Natural killer cell (primary cell): ENCODE results near the gene UNC5B. TPM values are rescaled to one million over a fixed set of nuclear protein-coding genes. Genes with fewer than 3 reads are reported as not detected.
A peak's percentile ranks its signal among the peaks of the same experiment; 100 is the strongest.

Experiments used
- ATAC-seq, 3 donors: fragments of 150-1000 bp in 2 of 3; fragments of 200-7000 bp in 1 of 3; cut with Tn5 transposase; 1 replicate in 1 of 3; 2 replicates in 2 of 3; pipeline ENCODE4 v1.10.0; 2021; ENCODE audit warnings: mild to moderate bottlenecking in 2 of 3, moderate library complexity in 2 of 3
- DNase-seq, 2 donors: peaks; one replicate each; pipeline versions ENCODE4 v3.0.0 to v3.0.0-alpha.2; 2013 to 2021; ENCODE audit warnings: mixed read lengths in 1 of 2
- H3K27ac ChIP-seq: one replicate; pipeline ENCODE4 v1.5.1; 2013; ENCODE audit warnings: mild to moderate bottlenecking, low read length
- H3K27me3 ChIP-seq: one replicate; pipeline ENCODE4 v1.6.1; 2013; ENCODE audit warnings: low read length; ENCODE audit not compliant: control insufficient read depth, insufficient read depth
- H3K36me3 ChIP-seq: one replicate; pipeline ENCODE4 v1.6.1; 2013; ENCODE audit warnings: low read length; ENCODE audit not compliant: control insufficient read depth, insufficient read depth
- H3K4me1 ChIP-seq: one replicate; pipeline ENCODE4 v1.6.1; 2013; ENCODE audit warnings: low read length; ENCODE audit not compliant: control insufficient read depth, insufficient read depth
- H3K4me3 ChIP-seq: one replicate; pipeline ENCODE4 v1.5.1; 2013; ENCODE audit warnings: low read length
- H3K9me3 ChIP-seq: one replicate; pipeline ENCODE4 v1.6.1; 2013; ENCODE audit warnings: low read length; ENCODE audit not compliant: control insufficient read depth, insufficient read depth
- H3K27ac Mint-ChIP-seq, 2 donors: one replicate each; pipeline ENCODE4 v1.8.0; 2022; ENCODE audit warnings: mild to moderate bottlenecking in 2 of 2, mixed read lengths in 2 of 2, moderate library complexity in 1 of 2
- H3K27me3 Mint-ChIP-seq, 2 donors: one replicate each; pipeline ENCODE4 v1.8.0; 2022; ENCODE audit warnings: low read depth in 2 of 2, mixed read lengths in 2 of 2
- H3K36me3 Mint-ChIP-seq: one replicate; pipeline ENCODE4 v1.8.0; 2022; ENCODE audit warnings: mixed read lengths
- H3K4me1 Mint-ChIP-seq, 2 donors: one replicate each; pipeline ENCODE4 v1.8.0; 2022; ENCODE audit warnings: mixed read lengths in 2 of 2
- H3K4me3 Mint-ChIP-seq: one replicate; pipeline ENCODE4 v1.8.0; 2022; ENCODE audit warnings: mild to moderate bottlenecking, moderate library complexity, mixed read lengths
- H3K9me3 Mint-ChIP-seq, 2 donors: one replicate each; pipeline ENCODE4 v1.8.0; 2022; ENCODE audit warnings: mixed read lengths in 2 of 2
- CTCF ChIP-seq: fragments of 200-600 bp; IDR thresholded peaks from one replicate; pipeline ENCODE4 v1.8.0; 2022; ENCODE audit warnings: antibody characterized with exemption
- WGBS: methylation state at CpG from one replicate; pipeline ENCODE4 v1.1.7; 2013; ENCODE audit warnings: missing lambda C conversion rate; ENCODE audit not compliant: insufficient coverage; 5-methylcytosine and 5-hydroxymethylcytosine counted together
- intact Hi-C: fragments of 100-400 bp; cut with micrococcal nuclease; formaldehyde crosslinking; loops from one replicate; pipeline ENCODE4 v1.14.2; 2022
- total RNA-seq, 4 donors: library from RNA; stranded (reverse); fragments of 120-200 nt in 1 of 4; gene quantifications; one replicate each; pipeline versions ENCODE4 v1.2.3 to v1.2.4, GENCODE V29; 2013 to 2022

Gene UNC5B
- total RNA-seq, 3 donors from 2014 or later (not counting 1 experiment from before 2014, with no cell fraction given): 0.09 to 0.65 (median 0.09) TPM

GRCh38 chr10:71283410-71283809 lies 71.0 kb downstream of the UNC5B start:
- no peaks in the 10 kb centered on the region for H3K27me3 ChIP-seq
- H3K36me3 ChIP-seq: no peaks in the 10 kb centered on the region
- no peaks in the 10 kb centered on the region for H3K9me3 ChIP-seq
- ATAC-seq (no peak), DNase-seq (no peak)
- H3K27me3 Mint-ChIP-seq: peaks cover 0 to 2% of the 10 kb centered on the region in 2 donors
- H3K27ac Mint-ChIP-seq: no peak overlapping the region
- H3K4me3 ChIP-seq: no peak overlapping the region
- no peak overlapping the region for H3K4me3 Mint-ChIP-seq
- no peak for TF ChIP-seq CTCF
- no peaks in the 10 kb centered on the region for H3K36me3 Mint-ChIP-seq
- H3K4me1 Mint-ChIP-seq: no peaks in the 10 kb centered on the region
- no peaks in the 10 kb centered on the region for H3K4me1 ChIP-seq
- no peaks in the 10 kb centered on the region for H3K9me3 Mint-ChIP-seq
- intact Hi-C loops: no loop called here
- H3K27ac ChIP-seq: no peak overlapping the region
- 93% methylated on average over 6 of the region's 6 CpGs for WGBS

GRCh38 chr10:71283876-71284275 lies 71.5 kb downstream of the UNC5B start:
- Mint-ChIP-seq H3K4me1 (no peaks in the 10 kb centered on the region), H3K27me3 (peaks cover 0 to 2% of the 10 kb centered on the region in 2 donors), H3K4me3 (no peak overlapping the region), H3K27ac (no peak overlapping the region), H3K9me3 (no peaks in the 10 kb centered on the region), H3K36me3 (no peaks in the 10 kb centered on the region)
- Histone ChIP-seq H3K27me3 (no peaks in the 10 kb centered on the region), H3K4me3 (no peak overlapping the region), H3K4me1 (no peaks in the 10 kb centered on the region), H3K27ac (no peak overlapping the region), H3K9me3 (no peaks in the 10 kb centered on the region), H3K36me3 (no peaks in the 10 kb centered on the region)
- 91% methylated on average over 10 of the region's 10 CpGs for WGBS
- intact Hi-C loops: no loop called here
- no peak for TF ChIP-seq CTCF
- no peak for DNase-seq
- no peak for ATAC-seq

- H3K4me3 ChIP-seq: no peak overlapping the region
- Mint-ChIP-seq H3K9me3 (no peaks in the 10 kb centered on the region), H3K27ac (no peak overlapping the region), H3K27me3 (peaks cover 0 to 2% of the 10 kb centered on the region in 2 donors), H3K36me3 (no peaks in the 10 kb centered on the region), H3K4me1 (no peaks in the 10 kb centered on the region), H3K4me3 (no peak overlapping the region)
- 89% methylated on average over 19 of the region's 19 CpGs for WGBS
- no peaks in the 10 kb centered on the region for H3K36me3 ChIP-seq
- TF ChIP-seq CTCF: no peak
- DNase-seq (no peak), ATAC-seq (no peak)
- H3K9me3 ChIP-seq: no peaks in the 10 kb centered on the region
- no peak overlapping the region for H3K27ac ChIP-seq
- no peaks in the 10 kb centered on the region for H3K27me3 ChIP-seq
- no peaks in the 10 kb centered on the region for H3K4me1 ChIP-seq
- intact Hi-C loops: loop anchor here (1.0 kb wide), 1 partner anchor 359 kb away; no protein-coding TSS in a partner anchor
These were observed 72.3 kb downstream of the UNC5B start for GRCh38 chr10:71284544-71285179.

- Histone ChIP-seq H3K36me3 (no peaks in the 10 kb centered on the region), H3K9me3 (no peaks in the 10 kb centered on the region), H3K27me3 (no peaks in the 10 kb centered on the region), H3K27ac (no peak overlapping the region), H3K4me1 (no peaks in the 10 kb centered on the region), H3K4me3 (no peak overlapping the region)
- no peaks in the 10 kb centered on the region for H3K4me1 Mint-ChIP-seq
- TF ChIP-seq CTCF: peak; percentile 59
- 62% methylated on average over 11 of the region's 11 CpGs for WGBS
- DNase-seq (peak in 1 of 2 donors; percentile 51), ATAC-seq (peak in 2 of 3 donors; percentile 65 to 70)
- no peak overlapping the region for H3K27ac Mint-ChIP-seq
- intact Hi-C loops: loop anchor here (1.0 kb wide), 1 partner anchor 360 kb away; no protein-coding TSS in a partner anchor
- H3K4me3 Mint-ChIP-seq: no peak overlapping the region
- no peaks in the 10 kb centered on the region for H3K36me3 Mint-ChIP-seq
- no peaks in the 10 kb centered on the region for H3K9me3 Mint-ChIP-seq
- H3K27me3 Mint-ChIP-seq: peaks cover 0 to 2% of the 10 kb centered on the region in 2 donors
These were observed 72.8 kb downstream of the UNC5B start for GRCh38 chr10:71285180-71285545.
